HEK293 (cell line): ENCODE data around the gene C6orf120.

Experiments
- CTCF ChIA-PET: fragments of 350-600 bp; formaldehyde crosslinking; extraction: SDS; loops from one replicate; lab custom pipeline; 2021; ENCODE audit warnings: antibody characterized with exemption; lab: Yijun Ruan, JAX
- POLR2A ChIA-PET: fragments of 300-600 bp; formaldehyde crosslinking; extraction: SDS; loops from one replicate; lab custom pipeline; 2020; ENCODE audit warnings: antibody characterized with exemption, inconsistent platforms; lab: Yijun Ruan, JAX
- H3K27ac ChIP-seq: fragments of 200-500 bp; sonication (Bioruptor generic); 2 replicates; pipeline ENCODE4 v1.5.1; 2014; ENCODE audit warnings: low read depth, low read length, control low read depth, inconsistent platforms; ENCODE audit errors: extremely low read depth
- H3K36me3 ChIP-seq, 2 experiments: fragments of 200-500 bp in 1 of 2; sonication (Bioruptor generic) in 1 of 2; 1 replicate in 1 of 2; 2 replicates in 1 of 2; pipeline ENCODE4 v1.5.1; 2014 to 2017; ENCODE audit warnings: inconsistent platforms in 2 of 2, low read length in 2 of 2; ENCODE audit not compliant: control insufficient read depth in 2 of 2, insufficient read depth in 1 of 2
- H3K4me1 ChIP-seq: fragments of 200-500 bp; sonication (Bioruptor generic); 2 replicates; pipeline ENCODE4 v1.5.1; 2014; ENCODE audit warnings: mild to moderate bottlenecking, low read length, inconsistent platforms; ENCODE audit not compliant: control insufficient read depth, insufficient read depth
- H3K4me3 ChIP-seq: 2 replicates; pipeline ENCODE4 v1.5.1; 2011; ENCODE audit warnings: low read depth, mild to moderate bottlenecking, control low read depth, low read length, moderate library complexity
- H3K9me3 ChIP-seq: fragments of 200-500 bp; sonication (Bioruptor generic); 2 replicates; pipeline ENCODE4 v1.5.1; 2014; ENCODE audit warnings: low read depth, low read length, inconsistent platforms; ENCODE audit not compliant: control insufficient read depth, insufficient read depth
- MEIS1 ChIP-seq: sonication (generic); formaldehyde crosslinking; IDR thresholded peaks from 2 replicates; pipeline ENCODE4 v1.8.1; 2022; ENCODE audit warnings: missing genetic modification reagents, mild to moderate bottlenecking, borderline replicate concordance
- MYNN ChIP-seq: fragments of 450-650 bp; formaldehyde crosslinking; IDR thresholded peaks from 2 replicates; pipeline ENCODE4 v1.5.1; 2016; ENCODE audit warnings: missing biosample characterization, missing genetic modification characterization, borderline replicate concordance
- MZF1 ChIP-seq: fragments of 450-650 bp; formaldehyde crosslinking; IDR thresholded peaks from 2 replicates; pipeline ENCODE4 v1.5.1; 2017; ENCODE audit warnings: missing biosample characterization, missing genetic modification characterization, borderline replicate concordance
- SP2 ChIP-seq: fragments of 450-650 bp; formaldehyde crosslinking; IDR thresholded peaks from 2 replicates; pipeline ENCODE4 v1.5.1; 2016; ENCODE audit warnings: missing biosample characterization, missing genetic modification characterization
- ZFHX2 ChIP-seq: fragments of 450-650 bp; formaldehyde crosslinking; conservative IDR thresholded peaks from 2 replicates; pipeline ENCODE4 v1.5.1; 2016; ENCODE audit warnings: missing biosample characterization, missing genetic modification characterization
- ZFP41 ChIP-seq: fragments of 450-650 bp; formaldehyde crosslinking; IDR thresholded peaks from 2 replicates; pipeline ENCODE4 v1.5.1; 2016; ENCODE audit warnings: missing biosample characterization, missing genetic modification characterization, borderline replicate concordance
- ZNF133 ChIP-seq: fragments of 450-650 bp; formaldehyde crosslinking; IDR thresholded peaks from 2 replicates; pipeline ENCODE4 v1.5.1; 2016; ENCODE audit warnings: missing biosample characterization, missing genetic modification characterization
- ZNF274 ChIP-seq, 2 experiments: fragments of 200-500 bp in 1 of 2; fragments of 450-650 bp in 1 of 2; sonication (Bioruptor generic) in 1 of 2; formaldehyde crosslinking in 1 of 2; IDR thresholded peaks; 2 replicates each; pipeline versions ENCODE4 v1.5.1 to v1.6.1; 2014 to 2016; ENCODE audit warnings: borderline replicate concordance in 1 of 2, inconsistent platforms in 1 of 2, low read length in 1 of 2, missing biosample characterization in 1 of 2, missing genetic modification characterization in 1 of 2
- ZNF423 ChIP-seq: fragments of 450-650 bp; formaldehyde crosslinking; IDR thresholded peaks from 2 replicates; pipeline ENCODE4 v1.5.1; 2016; ENCODE audit warnings: missing biosample characterization, missing genetic modification characterization
- ZNF433 ChIP-seq: fragments of 450-650 bp; formaldehyde crosslinking; IDR thresholded peaks from 2 replicates; pipeline ENCODE4 v1.5.1; 2016; ENCODE audit warnings: missing biosample characterization, missing genetic modification characterization, low read depth
- ZNF549 ChIP-seq: fragments of 450-650 bp; IDR thresholded peaks from 2 replicates; pipeline ENCODE4 v1.5.1; 2018; ENCODE audit warnings: missing biosample characterization, missing genetic modification characterization, mild to moderate bottlenecking, inconsistent platforms, moderate library complexity
- ZNF561 ChIP-seq: fragments of 450-650 bp; IDR thresholded peaks from 2 replicates; pipeline ENCODE4 v1.5.1; 2018; ENCODE audit warnings: missing biosample characterization, missing genetic modification characterization, borderline replicate concordance
- ZNF677 ChIP-seq: fragments of 450-650 bp; IDR thresholded peaks from 2 replicates; pipeline ENCODE4 v1.5.0; 2018; ENCODE audit warnings: missing biosample characterization, mild to moderate bottlenecking, missing genetic modification characterization, moderate library complexity
- ZSCAN30 ChIP-seq: fragments of 450-650 bp; IDR thresholded peaks from 2 replicates; pipeline ENCODE4 v1.5.1; 2018; ENCODE audit warnings: missing biosample characterization, mild to moderate bottlenecking, missing genetic modification characterization, moderate library complexity
- TF ChIP-seq, protein P1 (sequence below): fragments of 450-650 bp; IDR thresholded peaks from 2 replicates; pipeline ENCODE4 v1.5.1; 2018; ENCODE audit warnings: missing biosample characterization, missing genetic modification characterization
- TF ChIP-seq, protein P2 (sequence below): fragments of 450-650 bp; formaldehyde crosslinking; IDR thresholded peaks from 2 replicates; pipeline ENCODE4 v1.5.1; 2016; ENCODE audit warnings: missing biosample characterization, missing genetic modification characterization, borderline replicate concordance
- TF ChIP-seq, protein P3 (sequence below): fragments of 450-650 bp; formaldehyde crosslinking; IDR thresholded peaks from 2 replicates; pipeline ENCODE4 v1.5.1; 2016; ENCODE audit warnings: missing biosample characterization, missing genetic modification characterization

C6orf120 gene

DNA sequence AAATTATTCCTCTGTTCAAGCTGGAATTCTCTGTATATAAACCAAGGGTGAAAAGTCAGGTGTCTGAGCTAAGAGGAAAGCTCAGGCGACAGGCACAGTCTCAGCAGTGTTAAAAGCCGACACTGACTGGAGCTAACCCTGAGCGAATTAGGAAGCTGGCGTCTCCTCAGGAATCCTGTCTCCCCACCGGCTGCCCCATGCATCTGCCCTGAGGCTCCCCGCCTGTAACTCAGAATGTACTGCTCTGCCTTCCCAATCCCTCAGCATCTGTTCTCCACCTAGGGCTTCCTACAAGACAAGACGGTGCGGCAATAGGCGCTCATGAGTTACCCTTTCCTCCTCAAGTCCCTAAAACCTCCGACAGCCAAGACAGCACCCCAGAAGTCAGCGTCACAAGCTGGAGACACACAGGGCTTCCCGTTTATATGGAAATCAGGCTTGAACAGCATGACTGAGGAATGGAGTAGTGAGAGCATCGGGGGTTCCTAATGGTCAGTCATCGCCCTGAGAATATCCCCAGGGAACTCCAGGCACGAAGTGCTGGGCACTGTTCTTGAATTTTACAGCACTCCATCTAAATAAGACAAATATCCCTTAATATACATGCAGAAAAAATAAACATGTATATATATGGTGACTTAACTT lies 33.6 kb upstream of the C6orf120 start:
- H3K36me3 ChIP-seq = peaks cover 0 to 90% of the 10 kb centered on the region in 2 experiments; a peak in 1 of 3 replicates
- TF ChIP-seq ZNF433 (tag by site-specific recombination) (no peak), ZSCAN30 (no peak), ZNF423 (tag by site-specific recombination) (no peak)
- TF ChIP-seq, protein P1, sequence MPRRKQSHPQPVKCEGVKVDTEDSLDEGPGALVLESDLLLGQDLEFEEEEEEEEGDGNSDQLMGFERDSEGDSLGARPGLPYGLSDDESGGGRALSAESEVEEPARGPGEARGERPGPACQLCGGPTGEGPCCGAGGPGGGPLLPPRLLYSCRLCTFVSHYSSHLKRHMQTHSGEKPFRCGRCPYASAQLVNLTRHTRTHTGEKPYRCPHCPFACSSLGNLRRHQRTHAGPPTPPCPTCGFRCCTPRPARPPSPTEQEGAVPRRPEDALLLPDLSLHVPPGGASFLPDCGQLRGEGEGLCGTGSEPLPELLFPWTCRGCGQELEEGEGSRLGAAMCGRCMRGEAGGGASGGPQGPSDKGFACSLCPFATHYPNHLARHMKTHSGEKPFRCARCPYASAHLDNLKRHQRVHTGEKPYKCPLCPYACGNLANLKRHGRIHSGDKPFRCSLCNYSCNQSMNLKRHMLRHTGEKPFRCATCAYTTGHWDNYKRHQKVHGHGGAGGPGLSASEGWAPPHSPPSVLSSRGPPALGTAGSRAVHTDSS = no peak
- TF ChIP-seq, protein P2, sequence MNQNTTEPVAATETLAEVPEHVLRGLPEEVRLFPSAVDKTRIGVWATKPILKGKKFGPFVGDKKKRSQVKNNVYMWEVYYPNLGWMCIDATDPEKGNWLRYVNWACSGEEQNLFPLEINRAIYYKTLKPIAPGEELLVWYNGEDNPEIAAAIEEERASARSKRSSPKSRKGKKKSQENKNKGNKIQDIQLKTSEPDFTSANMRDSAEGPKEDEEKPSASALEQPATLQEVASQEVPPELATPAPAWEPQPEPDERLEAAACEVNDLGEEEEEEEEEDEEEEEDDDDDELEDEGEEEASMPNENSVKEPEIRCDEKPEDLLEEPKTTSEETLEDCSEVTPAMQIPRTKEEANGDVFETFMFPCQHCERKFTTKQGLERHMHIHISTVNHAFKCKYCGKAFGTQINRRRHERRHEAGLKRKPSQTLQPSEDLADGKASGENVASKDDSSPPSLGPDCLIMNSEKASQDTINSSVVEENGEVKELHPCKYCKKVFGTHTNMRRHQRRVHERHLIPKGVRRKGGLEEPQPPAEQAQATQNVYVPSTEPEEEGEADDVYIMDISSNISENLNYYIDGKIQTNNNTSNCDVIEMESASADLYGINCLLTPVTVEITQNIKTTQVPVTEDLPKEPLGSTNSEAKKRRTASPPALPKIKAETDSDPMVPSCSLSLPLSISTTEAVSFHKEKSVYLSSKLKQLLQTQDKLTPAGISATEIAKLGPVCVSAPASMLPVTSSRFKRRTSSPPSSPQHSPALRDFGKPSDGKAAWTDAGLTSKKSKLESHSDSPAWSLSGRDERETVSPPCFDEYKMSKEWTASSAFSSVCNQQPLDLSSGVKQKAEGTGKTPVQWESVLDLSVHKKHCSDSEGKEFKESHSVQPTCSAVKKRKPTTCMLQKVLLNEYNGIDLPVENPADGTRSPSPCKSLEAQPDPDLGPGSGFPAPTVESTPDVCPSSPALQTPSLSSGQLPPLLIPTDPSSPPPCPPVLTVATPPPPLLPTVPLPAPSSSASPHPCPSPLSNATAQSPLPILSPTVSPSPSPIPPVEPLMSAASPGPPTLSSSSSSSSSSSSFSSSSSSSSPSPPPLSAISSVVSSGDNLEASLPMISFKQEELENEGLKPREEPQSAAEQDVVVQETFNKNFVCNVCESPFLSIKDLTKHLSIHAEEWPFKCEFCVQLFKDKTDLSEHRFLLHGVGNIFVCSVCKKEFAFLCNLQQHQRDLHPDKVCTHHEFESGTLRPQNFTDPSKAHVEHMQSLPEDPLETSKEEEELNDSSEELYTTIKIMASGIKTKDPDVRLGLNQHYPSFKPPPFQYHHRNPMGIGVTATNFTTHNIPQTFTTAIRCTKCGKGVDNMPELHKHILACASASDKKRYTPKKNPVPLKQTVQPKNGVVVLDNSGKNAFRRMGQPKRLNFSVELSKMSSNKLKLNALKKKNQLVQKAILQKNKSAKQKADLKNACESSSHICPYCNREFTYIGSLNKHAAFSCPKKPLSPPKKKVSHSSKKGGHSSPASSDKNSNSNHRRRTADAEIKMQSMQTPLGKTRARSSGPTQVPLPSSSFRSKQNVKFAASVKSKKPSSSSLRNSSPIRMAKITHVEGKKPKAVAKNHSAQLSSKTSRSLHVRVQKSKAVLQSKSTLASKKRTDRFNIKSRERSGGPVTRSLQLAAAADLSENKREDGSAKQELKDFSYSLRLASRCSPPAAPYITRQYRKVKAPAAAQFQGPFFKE (tag by site-specific recombination) = no peak
- H3K4me1 ChIP-seq = no peaks in the 10 kb centered on the region
- no peaks in the 10 kb centered on the region for H3K9me3 ChIP-seq
- CTCF ChIA-PET = interaction anchor here (0.7 kb wide), 1 partner anchor 510 kb away, joined by 3 read pairs; no protein-coding TSS in a partner anchor
- no peak overlapping the region for H3K27ac ChIP-seq
- H3K4me3 ChIP-seq = no peak overlapping the region
- POLR2A ChIA-PET = no interaction called here

DNA sequence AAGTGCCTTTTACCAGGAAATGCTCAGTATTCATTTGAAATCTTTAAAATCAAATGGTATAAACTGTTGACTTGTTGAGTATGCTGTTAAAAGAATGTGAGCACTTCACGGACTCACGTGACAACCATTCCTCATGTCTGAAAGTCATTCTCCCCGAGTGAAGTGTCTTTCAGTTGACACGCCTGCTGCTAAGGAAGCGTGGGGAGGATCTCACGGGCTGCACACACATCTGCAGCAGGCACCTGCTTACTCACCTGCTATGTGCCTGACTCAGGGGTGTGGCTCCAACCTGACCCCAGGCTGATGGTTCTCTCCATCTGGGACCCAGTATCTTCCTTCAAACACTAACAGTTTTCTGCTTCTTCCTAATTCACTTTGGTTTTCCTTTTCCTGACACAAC lies 32.8 kb upstream of the C6orf120 start:
- POLR2A ChIA-PET = no interaction called here
- Histone ChIP-seq H3K36me3 (peaks cover 0 to 82% of the 10 kb centered on the region in 2 experiments; a peak in 1 of 3 replicates), H3K27ac (no peak overlapping the region), H3K4me3 (no peak overlapping the region), H3K9me3 (no peaks in the 10 kb centered on the region), H3K4me1 (no peaks in the 10 kb centered on the region)
- TF ChIP-seq SP2 (tag by site-specific recombination) = no peak
- no peak for TF ChIP-seq MZF1 (tag by site-specific recombination)
- TF ChIP-seq ZNF274 (IDR thresholded peaks at IDR 0.05; ENCODE audit: low read length) = no peak
- no peak for TF ChIP-seq ZNF274 (tag by site-specific recombination; IDR thresholded peaks at IDR 0.05; ENCODE audit: borderline replicate concordance)
- TF ChIP-seq ZNF549 (tag by site-specific recombination) = no peak
- no peak for TF ChIP-seq ZFHX2 (tag by site-specific recombination)
- TF ChIP-seq, protein P3, sequence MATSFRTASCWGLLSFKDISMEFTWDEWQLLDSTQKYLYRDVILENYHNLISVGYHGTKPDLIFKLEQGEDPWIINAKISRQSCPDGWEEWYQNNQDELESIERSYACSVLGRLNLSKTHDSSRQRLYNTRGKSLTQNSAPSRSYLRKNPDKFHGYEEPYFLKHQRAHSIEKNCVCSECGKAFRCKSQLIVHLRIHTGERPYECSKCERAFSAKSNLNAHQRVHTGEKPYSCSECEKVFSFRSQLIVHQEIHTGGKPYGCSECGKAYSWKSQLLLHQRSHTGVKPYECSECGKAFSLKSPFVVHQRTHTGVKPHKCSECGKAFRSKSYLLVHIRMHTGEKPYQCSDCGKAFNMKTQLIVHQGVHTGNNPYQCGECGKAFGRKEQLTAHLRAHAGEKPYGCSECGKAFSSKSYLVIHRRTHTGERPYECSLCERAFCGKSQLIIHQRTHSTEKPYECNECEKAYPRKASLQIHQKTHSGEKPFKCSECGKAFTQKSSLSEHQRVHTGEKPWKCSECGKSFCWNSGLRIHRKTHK = no peak
- no peak for TF ChIP-seq MYNN (tag by site-specific recombination)
- no peak for TF ChIP-seq ZFP41
- TF ChIP-seq ZNF561 = no peak
- no peak for TF ChIP-seq ZSCAN30
- TF ChIP-seq ZNF133 = no peak
- TF ChIP-seq ZNF677 = no peak
- no peak for TF ChIP-seq MEIS1 (CRISPR knock-in tag)
- CTCF ChIA-PET = interaction anchor here (0.7 to 1.2 kb wide), 2 partner anchors 14 to 511 kb away, joined by 3 read pairs; no protein-coding TSS in a partner anchor
